Putamen (tissue), 1 donor: Measurements from ENCODE around the gene FAM171A1.
A peak's percentile ranks its signal among the peaks of the same experiment; 100 is the strongest.

Source experiments
- DNase-seq: peaks from one replicate; pipeline ENCODE4 v3.0.0-alpha.2; 2016; ENCODE audit warnings: low spot score

FAM171A1 gene

GRCh38 chr10:15374156-15374555 is 3.1 kb upstream of the FAM171A1 start:
- DNase-seq: peak; percentile 64

- DNase-seq: no peak
Measured at GRCh38 chr10:15373199-15373598, 2.1 kb upstream of the FAM171A1 start.

GRCh38 chr10:15370212-15370855 is 755 bp downstream of the FAM171A1 start:
- DNase-seq: no peak

GRCh38 chr10:15369256-15370211 is 1.6 kb downstream of the FAM171A1 start:
- no peak for DNase-seq

- DNase-seq: no peak
Measured at GRCh38 chr10:15368101-15368855, 2.8 kb downstream of the FAM171A1 start.

GRCh38 chr10:15367296-15368085 is 3.6 kb downstream of the FAM171A1 start:
- no peak for DNase-seq

- no peak for DNase-seq
Measured at GRCh38 chr10:15365692-15366091, 5.4 kb downstream of the FAM171A1 start.

GRCh38 chr10:15364001-15364400 is 7.1 kb downstream of the FAM171A1 start:
- no peak for DNase-seq

GRCh38 chr10:15363031-15363430 is 8.1 kb downstream of the FAM171A1 start:
- DNase-seq: no peak

- no peak for DNase-seq
Measured at GRCh38 chr10:15361131-15361530, 10.0 kb downstream of the FAM171A1 start.

- DNase-seq: no peak
Measured at GRCh38 chr10:15360566-15360965, 10.5 kb downstream of the FAM171A1 start.

- no peak for DNase-seq
Measured at GRCh38 chr10:15353471-15354017, 17.5 kb downstream of the FAM171A1 start.

- no peak for DNase-seq
Measured at GRCh38 chr10:15352836-15353235, 18.3 kb downstream of the FAM171A1 start.

- DNase-seq: no peak
Measured at GRCh38 chr10:15352201-15352600, 18.9 kb downstream of the FAM171A1 start.

GRCh38 chr10:15351099-15351820 is 19.8 kb downstream of the FAM171A1 start:
- DNase-seq: peak; percentile 72

- no peak for DNase-seq
Measured at GRCh38 chr10:15349112-15349511, 22.0 kb downstream of the FAM171A1 start.

- no peak for DNase-seq
Measured at GRCh38 chr10:15348579-15348978, 22.5 kb downstream of the FAM171A1 start.

- no peak for DNase-seq
Measured at GRCh38 chr10:15347150-15347549, 23.9 kb downstream of the FAM171A1 start.

GRCh38 chr10:15346440-15347141 is 24.5 kb downstream of the FAM171A1 start:
- no peak for DNase-seq

- DNase-seq: no peak
Measured at GRCh38 chr10:15345450-15345849, 25.6 kb downstream of the FAM171A1 start.
